Measurements from ENCODE around the gene SEC24C. TPM values are rescaled to one million over a fixed set of nuclear protein-coding genes. Genes with fewer than 3 reads are reported as not detected.
"Not testable (repeated sequence)": the region's sequence is repeated elsewhere in the genome, so short reads cannot be mapped to it uniquely, and the experiment has no call there.

Gene SEC24C
- total and polyA plus RNA-seq, 2 of the 13 experiments (the other 11 are each of a cell fraction or from before 2014, with no cell fraction given), result 63.1 to 66.4 TPM

DNA sequence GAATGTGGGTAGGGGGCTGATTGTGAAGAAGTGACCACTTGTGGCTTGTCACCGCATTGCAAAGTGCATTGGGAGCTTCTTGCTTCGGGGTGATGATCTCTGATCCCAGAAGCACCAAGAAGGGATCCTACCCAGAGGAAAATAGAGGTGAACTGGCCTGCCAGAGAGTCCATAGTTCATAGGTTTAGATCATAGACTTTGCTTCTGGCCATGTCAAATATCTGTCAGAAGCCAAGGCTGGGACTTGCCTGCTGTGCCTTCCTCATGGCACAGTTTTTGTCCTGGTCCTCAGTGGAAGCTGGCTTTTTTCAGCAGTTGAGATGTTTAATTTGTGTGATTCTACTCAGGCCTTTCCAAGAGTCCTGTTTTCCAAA, 42.3 kb downstream of the SEC24C start (continued):
- TF ChIP-seq CTCF (CRISPR knock-in tag; IDR thresholded peaks at IDR 0.05), result peak; percentile 17; the same call in 1 of the 2 replicates
- TF ChIP-seq ZFP37 (CRISPR knock-in tag; IDR thresholded peaks at IDR 0.05; ENCODE audit: borderline replicate concordance), result no peak
- TF ChIP-seq HNRNPUL1 (IDR thresholded peaks at IDR 0.05; ENCODE audit: low read depth, low read length), result no peak
- no peak for TF ChIP-seq ZNF101 (CRISPR knock-in tag; IDR thresholded peaks at IDR 0.05; ENCODE audit: borderline replicate concordance, low read depth)

DNA sequence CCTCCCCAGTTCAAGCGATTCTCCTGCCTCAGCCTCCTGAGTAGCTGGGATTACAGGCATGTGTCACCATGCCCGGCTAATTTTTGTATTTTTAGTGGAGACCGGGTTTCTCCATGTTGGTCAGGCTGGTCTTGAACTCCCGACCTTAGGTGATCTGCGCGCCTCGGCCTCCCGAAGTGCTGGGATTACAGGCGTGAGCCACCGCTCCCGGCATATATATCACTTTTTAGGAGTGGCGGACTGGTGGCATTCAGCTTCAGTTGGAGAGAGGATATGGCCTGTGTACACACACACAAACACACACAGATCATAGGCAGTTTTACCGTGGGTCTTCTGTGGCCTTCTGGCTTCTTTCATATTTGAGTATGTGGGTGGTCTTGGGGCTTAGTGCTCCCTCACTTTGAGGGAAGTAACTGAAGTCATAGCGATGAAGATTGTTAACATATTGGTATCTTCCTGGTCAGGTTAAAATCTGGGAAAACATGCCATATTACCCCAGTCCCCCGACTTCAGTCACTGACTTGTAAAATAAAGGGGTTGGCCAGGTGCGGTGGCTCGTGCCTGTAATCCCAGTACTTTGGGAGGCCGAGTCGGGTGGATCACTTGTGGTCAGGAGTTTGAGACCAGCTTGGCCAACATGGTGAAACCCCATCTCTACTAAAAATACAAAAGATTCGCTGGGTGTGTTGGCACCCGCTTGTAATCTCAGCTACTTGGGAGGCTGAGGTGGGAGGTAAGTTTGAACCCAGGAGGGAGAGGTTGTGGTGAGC, 43.0 kb downstream of the SEC24C start:
- BruUV-seq (replicated peaks); CTCF ChIA-PET (ENCODE audit: low intra/inter-chr PET ratio, low total read pairs); intact Hi-C loops (cut with micrococcal nuclease; ENCODE audit: unreplicated experiment); in situ Hi-C loops (cut with HindIII; ENCODE audit: extremely low pct_ligation_motif_present, low pct_unique_long_range_greater_than_20kb); H4K20me1 ChIP-seq (ENCODE audit: insufficient read depth, low read length); H3K27me3 ChIP-seq (ENCODE audit: control insufficient read depth in 1 of 2, insufficient read depth in 2 of 2, low read length in 2 of 2); FAIRE-seq; H3K27ac ChIP-seq (ENCODE audit: extremely low read length, insufficient read depth, low read length); H3K9me3 ChIP-seq (ENCODE audit: low read length); DNase-seq (ENCODE audit: low spot score); ATAC-seq; H2AFZ ChIP-seq (ENCODE audit: low read length): not testable (repeated sequence)
- H3K4me1 ChIP-seq (ENCODE audit: insufficient read depth, low read length), result peaks cover 45% of the 10 kb centered on the region
- H3K9ac ChIP-seq (ENCODE audit: insufficient read depth, low read depth, low read length), result peak overlapping the region; percentile 47; the same call in 1 of the 2 replicates
- H3K4me2 ChIP-seq (ENCODE audit: low read depth, low read length), result peak overlapping the region; percentile 63
- 82% methylated on average over 21 of the region's 21 CpGs for WGBS (ENCODE audit: low lambda C conversion rate)
- peak overlapping the region; percentile 34 to 95 (median 75); a peak in 5 of 6 replicates for H3K4me3 ChIP-seq (replicated peaks in 1 of 3; ENCODE audit: insufficient read depth in 1 of 3, low read depth in 2 of 3, low read length in 3 of 3)
- POLR2A ChIA-PET, result interaction anchor here (0.6 to 3.7 kb wide), 8 partner anchors 10 to 53 kb away, joined by 3 to 16 read pairs (median 4); a partner anchor contains a TSS
- peaks cover 19 to 31% of the 10 kb centered on the region in 2 experiments for H3K36me3 ChIP-seq (replicated peaks in 1 of 2; ENCODE audit: control insufficient read depth in 1 of 2, insufficient read depth in 2 of 2, low read length in 2 of 2)
- H3K79me2 ChIP-seq (ENCODE audit: insufficient read depth, low read length), result peaks cover 43% of the 10 kb centered on the region
- 0 out of 2 replicates have a peak, but pooled peaks have one; percentile 2 for TF ChIP-seq MEF2D (CRISPR knock-in tag; IDR thresholded peaks at IDR 0.05)

All from HepG2 (cell line).